Liver (tissue), 9 donors: ENCODE data around the gene SRP9. TPM values are rescaled to one million over a fixed set of nuclear protein-coding genes. Genes with fewer than 3 reads are reported as not detected.

Source experiments
- DNase-seq: peaks from one replicate; pipeline ENCODE4 v3.0.0-alpha.2; 2017; ENCODE audit warnings: low spot score
- H3K27ac ChIP-seq, 2 donors: one replicate each; pipeline ENCODE4 v1.7.0; 2013; ENCODE audit warnings: inconsistent platforms in 2 of 2, low read length in 2 of 2, control low read depth in 1 of 2, low read depth in 1 of 2, mild to moderate bottlenecking in 1 of 2
- H3K27me3 ChIP-seq, 4 donors: one replicate each; pipeline versions ENCODE4 v1.6.1 to v1.7.0; 2013; ENCODE audit warnings: low read length in 3 of 4, inconsistent platforms in 1 of 4, mild to moderate bottlenecking in 1 of 4, moderate library complexity in 1 of 4; ENCODE audit not compliant: control insufficient read depth in 4 of 4, insufficient read depth in 4 of 4
- H3K36me3 ChIP-seq, 4 donors: one replicate each; pipeline versions ENCODE4 v1.6.1 to v1.7.0; 2013; ENCODE audit warnings: low read length in 3 of 4, mild to moderate bottlenecking in 3 of 4, low read depth in 1 of 4, moderate library complexity in 1 of 4; ENCODE audit not compliant: control insufficient read depth in 4 of 4, insufficient read depth in 3 of 4
- H3K4me1 ChIP-seq, 4 donors: one replicate each; pipeline versions ENCODE4 v1.6.1 to v1.7.0; 2013; ENCODE audit warnings: low read length in 3 of 4, mild to moderate bottlenecking in 3 of 4, moderate library complexity in 1 of 4; ENCODE audit not compliant: control insufficient read depth in 4 of 4, insufficient read depth in 4 of 4
- H3K4me3 ChIP-seq, 3 donors: one replicate each; pipeline versions ENCODE4 v1.6.1 to v1.7.0; 2013; ENCODE audit warnings: low read length in 3 of 3, control low read depth in 1 of 3, low read depth in 1 of 3, mild to moderate bottlenecking in 1 of 3
- H3K9ac ChIP-seq, 2 donors: one replicate each; pipeline ENCODE4 v1.7.0; 2013; ENCODE audit warnings: low read length in 2 of 2, mild to moderate bottlenecking in 2 of 2, moderate library complexity in 2 of 2, control low read depth in 1 of 2, low read depth in 1 of 2
- H3K9me3 ChIP-seq, 4 donors: one replicate each; pipeline versions ENCODE4 v1.6.1 to v1.7.0; 2013; ENCODE audit warnings: low read length in 3 of 4; ENCODE audit not compliant: control insufficient read depth in 4 of 4
- ATF3 ChIP-seq: IDR thresholded peaks from 2 replicates; pipeline ENCODE4 v1.6.1; 2016; ENCODE audit warnings: antibody characterized with exemption
- CTCF ChIP-seq: fragments of 150-350 bp; IDR thresholded peaks from 2 replicates; pipeline ENCODE4 v1.5.1; 2017; ENCODE audit warnings: improper control_type of control experiment, low read depth, low read length; ENCODE audit not compliant: missing input control
- EGR1 ChIP-seq, 2 donors: IDR thresholded peaks; 2 replicates each; pipeline ENCODE4 v1.6.1; 2016 to 2018; ENCODE audit warnings: antibody characterized with exemption in 2 of 2, low read depth in 2 of 2
- FOXA2 ChIP-seq: IDR thresholded peaks from 2 replicates; pipeline ENCODE4 v1.6.1; 2016; ENCODE audit warnings: antibody characterized with exemption
- GABPA ChIP-seq, 2 donors: IDR thresholded peaks in 1 of 2; conservative IDR thresholded peaks in 1 of 2; 2 replicates each; pipeline ENCODE4 v1.6.1; 2016; ENCODE audit warnings: antibody characterized with exemption in 2 of 2, mild to moderate bottlenecking in 1 of 2, moderate library complexity in 1 of 2
- HNF4A ChIP-seq, 2 donors: conservative IDR thresholded peaks; 2 replicates each; pipeline ENCODE4 v1.6.1; 2016; ENCODE audit warnings: antibody characterized with exemption in 2 of 2, mild to moderate bottlenecking in 2 of 2
- HNF4G ChIP-seq: IDR thresholded peaks from 2 replicates; pipeline ENCODE4 v1.6.1; 2016; ENCODE audit warnings: antibody characterized with exemption
- JUND ChIP-seq, 2 donors: IDR thresholded peaks; 2 replicates each; pipeline ENCODE4 v1.6.1; 2016; ENCODE audit warnings: antibody characterized with exemption in 2 of 2
- MAX ChIP-seq: IDR thresholded peaks from 2 replicates; pipeline ENCODE4 v1.6.1; 2016; ENCODE audit warnings: antibody characterized with exemption
- RAD21 ChIP-seq, 2 donors: IDR thresholded peaks; 2 replicates each; pipeline ENCODE4 v1.6.1; 2016; ENCODE audit warnings: antibody characterized with exemption in 2 of 2, mild to moderate bottlenecking in 2 of 2
- REST ChIP-seq: IDR thresholded peaks from 2 replicates; pipeline ENCODE4 v1.6.1; 2016; ENCODE audit warnings: antibody characterized with exemption, mild to moderate bottlenecking
- SP1 ChIP-seq: IDR thresholded peaks from 2 replicates; pipeline ENCODE4 v1.6.1; 2018; ENCODE audit warnings: antibody characterized with exemption, mild to moderate bottlenecking
- TAF1 ChIP-seq: conservative IDR thresholded peaks from 2 replicates; pipeline ENCODE4 v1.6.1; 2016; ENCODE audit warnings: antibody characterized with exemption, mild to moderate bottlenecking
- YY1 ChIP-seq: IDR thresholded peaks from 2 replicates; pipeline ENCODE4 v1.6.1; 2016; ENCODE audit warnings: antibody characterized with exemption, mild to moderate bottlenecking
- ZBTB33 ChIP-seq: IDR thresholded peaks from 2 replicates; pipeline ENCODE4 v1.6.1; 2016; ENCODE audit warnings: antibody characterized with exemption
- WGBS: extraction: QIAGEN DNeasy Blood & Tissue Kit; methylation state at CpG from one replicate; pipeline ENCODE4 v1.1.7; 2013; 5-methylcytosine and 5-hydroxymethylcytosine counted together
- polyA plus RNA-seq, 2 donors: library from polyadenylated mRNA; stranded (reverse) in 1 of 2; unstranded in 1 of 2; fragments of 200-250 nt in 1 of 2; fragments of >200 nt in 1 of 2; fragmentation: Nextera tagmentation in 1 of 2; extraction: Ambion mirVana in 1 of 2; gene quantifications; one replicate each; pipeline versions ENCODE4 v1.2.1 to v1.2.3, GENCODE V29; 2013 to 2015
- total RNA-seq, 2 donors: library from RNA; depleted of rRNA; stranded (reverse); fragments of >200 nt; gene quantifications; one replicate each; pipeline ENCODE4 v1.2.3, GENCODE V29; 2014
- donor health status: healthy.
- donor health status: healthy.
- donor health status: healthy.
- donor health status: healthy.
- donor health status: healthy.

The SRP9 gene
- total and polyA plus RNA-seq, 4 donors, result 152 to 179 (median 154) TPM

DNA sequence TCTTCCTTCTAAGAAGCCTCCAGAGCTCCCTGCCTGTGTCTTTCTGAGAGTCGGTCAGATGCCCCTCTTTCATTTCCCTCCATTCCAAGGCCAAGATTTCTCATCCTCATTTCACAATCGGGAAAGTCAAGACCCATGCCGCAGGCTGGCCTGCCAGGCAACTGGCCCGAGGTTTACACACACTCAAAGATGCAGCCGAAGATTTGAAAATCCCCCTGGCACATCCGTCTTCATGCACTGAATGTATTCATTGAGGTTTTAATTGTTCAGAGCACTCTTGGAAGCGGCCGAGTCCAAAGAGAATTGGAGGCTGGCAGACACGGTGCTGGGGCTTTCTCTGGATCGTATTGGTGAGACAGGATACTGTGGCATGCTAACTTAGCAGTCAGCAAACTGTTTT is 29.1 kb upstream of the SRP9 start (continued):
- TF ChIP-seq ATF3, result no peak

- no peaks in the 10 kb centered on the region for H3K27me3 ChIP-seq
- DNase-seq, result no peak
Measured at GRCh38 chr1:225749706-225750105, 27.9 kb upstream of the SRP9 start.

More at GRCh38 chr1:225749706-225750105, 27.9 kb upstream of the SRP9 start:
- no peak for TF ChIP-seq ATF3
- no peak for TF ChIP-seq FOXA2
- TF ChIP-seq SP1, result no peak
- TF ChIP-seq YY1, result no peak
- no peak for TF ChIP-seq REST
- no peak for TF ChIP-seq CTCF
- TF ChIP-seq TAF1, result no peak
- TF ChIP-seq ZBTB33, result no peak
- no peak for TF ChIP-seq MAX
- TF ChIP-seq RAD21 (IDR thresholded peaks at IDR 0.05), result no peak
- TF ChIP-seq HNF4G, result no peak
- no peak for TF ChIP-seq GABPA (IDR thresholded peaks at IDR 0.05 in 1 of 2, conservative IDR thresholded peaks at IDR 0.05 in 1 of 2)
- no peak for TF ChIP-seq HNF4A (conservative IDR thresholded peaks at IDR 0.05)
- no peak for TF ChIP-seq JUND (IDR thresholded peaks at IDR 0.05)
- no peak for TF ChIP-seq EGR1 (IDR thresholded peaks at IDR 0.05; ENCODE audit: low read depth in 2 of 2)
- Histone ChIP-seq H3K4me3 (no peak overlapping the region), H3K9me3 (no peaks in the 10 kb centered on the region), H3K4me1 (peaks cover 0 to 2% (median under 1%) of the 10 kb centered on the region in 4 donors), H3K36me3 (no peaks in the 10 kb centered on the region), H3K27ac (no peak overlapping the region), H3K9ac (no peak overlapping the region)
- WGBS, result 92% methylated on average over 3 of the region's 3 CpGs
